RWPE1 (cell line): Measurements from ENCODE around the gene ARAP2.

Experiments used
- CTCF ChIA-PET: fragments of 350-600 bp; sonication (Branson Sonifier 250); formaldehyde crosslinking; extraction: SDS; loops from one replicate; lab custom pipeline; 2021; lab: Yijun Ruan, JAX
- POLR2A ChIA-PET: fragments of 400-600 bp; formaldehyde crosslinking; extraction: SDS; loops from one replicate; lab custom pipeline; 2020; ENCODE audit warnings: antibody characterized with exemption; ENCODE audit not compliant: low non-redundant PET; lab: Yijun Ruan, JAX
- DNase-seq: peaks from one replicate; pipeline ENCODE4 v3.0.0; 2012; ENCODE audit warnings: low spot score
- H3K27ac ChIP-seq: fragments of 450-650 bp; 2 replicates; pipeline ENCODE4 v1.5.1; 2017
- TF ChIP-seq, protein P1 (sequence below): fragments of 450-650 bp; conservative IDR thresholded peaks from 2 replicates; pipeline ENCODE4 v1.5.1; 2017; ENCODE audit warnings: low read depth, mild to moderate bottlenecking

ARAP2 gene

GRCh38 chr4:36142504-36142903 lies 101.8 kb downstream of the ARAP2 start:
- DNase-seq, result no peak
- TF ChIP-seq, protein P1, sequence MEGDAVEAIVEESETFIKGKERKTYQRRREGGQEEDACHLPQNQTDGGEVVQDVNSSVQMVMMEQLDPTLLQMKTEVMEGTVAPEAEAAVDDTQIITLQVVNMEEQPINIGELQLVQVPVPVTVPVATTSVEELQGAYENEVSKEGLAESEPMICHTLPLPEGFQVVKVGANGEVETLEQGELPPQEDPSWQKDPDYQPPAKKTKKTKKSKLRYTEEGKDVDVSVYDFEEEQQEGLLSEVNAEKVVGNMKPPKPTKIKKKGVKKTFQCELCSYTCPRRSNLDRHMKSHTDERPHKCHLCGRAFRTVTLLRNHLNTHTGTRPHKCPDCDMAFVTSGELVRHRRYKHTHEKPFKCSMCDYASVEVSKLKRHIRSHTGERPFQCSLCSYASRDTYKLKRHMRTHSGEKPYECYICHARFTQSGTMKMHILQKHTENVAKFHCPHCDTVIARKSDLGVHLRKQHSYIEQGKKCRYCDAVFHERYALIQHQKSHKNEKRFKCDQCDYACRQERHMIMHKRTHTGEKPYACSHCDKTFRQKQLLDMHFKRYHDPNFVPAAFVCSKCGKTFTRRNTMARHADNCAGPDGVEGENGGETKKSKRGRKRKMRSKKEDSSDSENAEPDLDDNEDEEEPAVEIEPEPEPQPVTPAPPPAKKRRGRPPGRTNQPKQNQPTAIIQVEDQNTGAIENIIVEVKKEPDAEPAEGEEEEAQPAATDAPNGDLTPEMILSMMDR, result no peak
- ChIA-PET CTCF (no interaction called here), POLR2A (no interaction called here)
- no peak overlapping the region for H3K27ac ChIP-seq

DNA sequence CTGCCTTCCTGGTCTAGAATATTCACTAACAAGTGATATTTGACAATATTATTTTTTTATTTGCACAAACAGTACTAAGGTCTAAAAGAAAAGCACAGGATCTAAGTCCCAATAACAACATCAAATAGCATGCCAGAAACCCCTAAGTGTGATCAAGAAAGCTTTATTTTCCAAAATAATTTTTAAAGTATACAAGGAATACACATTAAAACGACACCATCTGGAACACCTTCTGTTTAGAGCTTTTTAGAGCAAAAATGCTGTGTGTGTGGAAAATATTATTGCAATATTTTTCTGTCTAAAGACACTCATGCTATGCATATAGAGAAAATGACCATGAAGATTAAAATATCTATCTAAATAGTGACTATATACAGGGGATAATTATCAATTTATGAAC lies 103.1 kb downstream of the ARAP2 start:
- POLR2A ChIA-PET, result no interaction called here

DNA sequence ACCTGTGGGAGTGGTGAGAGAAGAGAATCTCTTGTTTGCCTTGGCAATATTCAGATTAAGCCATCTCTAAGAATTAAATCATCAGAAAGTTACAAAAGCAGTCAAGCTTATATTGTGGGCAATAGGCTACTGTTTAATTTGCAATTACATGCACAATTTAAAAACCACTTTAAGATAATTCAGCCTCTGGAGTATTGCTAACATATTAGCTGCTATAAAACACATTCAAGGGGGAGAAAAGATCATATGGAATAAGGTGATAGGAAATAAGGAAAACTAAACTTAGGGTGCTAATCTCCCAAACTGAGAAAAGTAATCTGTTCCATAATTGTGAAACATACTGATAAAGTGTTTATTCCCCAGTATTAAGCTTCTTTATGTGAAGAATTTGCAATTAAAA lies 103.9 kb downstream of the ARAP2 start:
- ChIA-PET CTCF (no interaction called here), POLR2A (no interaction called here)
- DNase-seq, result no peak
- H3K27ac ChIP-seq, result no peak overlapping the region
- TF ChIP-seq, protein P1, result no peak

More for the DNA sequence above, 103.1 kb downstream of the ARAP2 start:
- H3K27ac ChIP-seq, result no peak overlapping the region
- TF ChIP-seq, protein P1, result no peak
- no peak for DNase-seq
- CTCF ChIA-PET, result interaction anchor here (0.6 kb wide), 1 partner anchor 1678 kb away, joined by 4 read pairs; no protein-coding TSS in a partner anchor

DNA sequence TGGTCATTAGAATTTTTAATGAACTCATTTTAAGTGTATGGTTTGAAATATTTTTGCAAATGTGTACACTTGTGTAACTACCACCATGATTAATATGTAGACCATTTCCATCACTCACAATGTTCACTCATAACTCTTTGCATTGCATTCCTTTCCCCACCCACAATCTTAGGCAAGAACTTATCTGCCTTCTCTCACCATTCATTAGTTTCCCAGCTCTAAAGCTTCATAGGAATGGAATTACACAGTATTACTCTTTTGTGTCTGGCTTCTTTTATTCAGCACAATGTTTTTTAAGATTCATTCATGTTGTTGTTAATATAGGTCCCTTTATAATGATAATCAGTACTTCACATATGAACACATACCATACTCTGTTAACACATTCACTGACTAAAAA lies 106.1 kb downstream of the ARAP2 start:
- ChIA-PET CTCF (interaction anchor here (0.6 kb wide), 1 partner anchor 126 kb away, joined by 3 read pairs; no protein-coding TSS in a partner anchor), POLR2A (no interaction called here)
- peak; percentile 24 for DNase-seq
- no peak overlapping the region for H3K27ac ChIP-seq
- TF ChIP-seq, protein P1, result no peak

DNA sequence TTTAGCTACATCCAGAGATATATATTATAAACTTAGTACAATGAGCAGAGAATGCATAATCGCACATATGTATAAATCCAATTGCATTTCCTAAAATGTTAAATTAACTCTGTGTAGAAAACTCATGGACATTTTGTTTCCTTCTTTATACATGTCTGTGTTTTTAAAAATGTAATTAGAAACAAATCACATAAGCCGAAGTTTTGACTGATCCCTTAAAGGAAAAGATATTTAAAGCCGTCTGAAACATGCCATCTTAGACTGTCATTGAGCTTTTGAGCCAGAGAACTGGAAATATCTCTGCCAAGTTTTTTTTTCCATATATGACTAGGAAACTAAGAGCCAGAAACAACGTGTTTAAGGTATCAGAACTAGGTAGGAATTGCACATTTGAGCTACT lies 107.0 kb downstream of the ARAP2 start:
- POLR2A ChIA-PET, result no interaction called here
- no peak for DNase-seq
- CTCF ChIA-PET, result interaction anchor here (0.6 kb wide), 1 partner anchor 546 kb away, joined by 4 read pairs; no protein-coding TSS in a partner anchor
- TF ChIP-seq, protein P1, result no peak
- H3K27ac ChIP-seq, result no peak overlapping the region

DNA sequence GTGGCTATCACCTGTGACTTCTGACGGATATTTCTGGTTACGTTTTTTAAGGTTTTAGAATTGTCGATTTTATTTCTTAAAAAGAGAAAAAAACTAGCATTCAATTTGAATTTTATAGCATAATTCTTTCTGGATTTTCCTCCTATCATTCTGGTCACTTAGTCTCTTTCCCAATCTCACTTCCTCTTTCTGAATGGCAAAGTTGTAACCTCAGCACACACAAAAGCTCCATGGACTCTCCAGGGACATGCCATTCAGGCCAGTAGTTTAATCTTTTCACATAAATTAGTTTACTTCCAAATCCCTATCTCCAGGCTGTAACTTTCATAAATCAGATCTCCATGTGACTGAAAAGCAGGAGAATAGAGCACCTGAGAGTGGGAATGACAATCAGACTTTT lies 110.7 kb downstream of the ARAP2 start:
- H3K27ac ChIP-seq, result no peak overlapping the region

More for the DNA sequence above, 110.7 kb downstream of the ARAP2 start:
- ChIA-PET CTCF (interaction anchor here (0.7 kb wide), 1 partner anchor 162 kb away, joined by 4 read pairs; no protein-coding TSS in a partner anchor), POLR2A (no interaction called here)
- TF ChIP-seq, protein P1, result no peak
- no peak for DNase-seq
